ENCODE data around the gene RSU1.
A peak's percentile ranks its signal among the peaks of the same experiment; 100 is the strongest.

Gene RSU1

GRCh38 chr10:16822027-16822426 lies 4.8 kb upstream of the RSU1 start:
- DNase-seq (ENCODE audit: low spot score): no peak

GRCh38 chr10:16820421-16820820 lies 3.2 kb upstream of the RSU1 start:
- DNase-seq (ENCODE audit: low spot score): no peak

- DNase-seq (ENCODE audit: low spot score): no peak
These were observed 2.8 kb upstream of the RSU1 start for GRCh38 chr10:16820018-16820417.

GRCh38 chr10:16819436-16819835 lies 2.2 kb upstream of the RSU1 start:
- no peak for DNase-seq (ENCODE audit: low spot score)

- DNase-seq (ENCODE audit: low spot score): no peak
These were observed 1.8 kb upstream of the RSU1 start for GRCh38 chr10:16819026-16819425.

GRCh38 chr10:16816830-16817124 lies 447 bp downstream of the RSU1 start:
- DNase-seq (ENCODE audit: low spot score): no peak

GRCh38 chr10:16816171-16816570 lies 1.1 kb downstream of the RSU1 start:
- DNase-seq (ENCODE audit: low spot score): peak; percentile 24

GRCh38 chr10:16814012-16814411 lies 3.2 kb downstream of the RSU1 start:
- DNase-seq (ENCODE audit: low spot score): no peak

- no peak for DNase-seq (ENCODE audit: low spot score)
These were observed 4.5 kb downstream of the RSU1 start for GRCh38 chr10:16812676-16813075.

- no peak for DNase-seq (ENCODE audit: low spot score)
These were observed 5.5 kb downstream of the RSU1 start for GRCh38 chr10:16811765-16812164.

- DNase-seq (ENCODE audit: low spot score): no peak
These were observed 5.9 kb downstream of the RSU1 start for GRCh38 chr10:16811292-16811691.

GRCh38 chr10:16809074-16809718 lies 8.0 kb downstream of the RSU1 start:
- DNase-seq (ENCODE audit: low spot score): peak; percentile 59

- DNase-seq (ENCODE audit: low spot score): no peak
These were observed 13.1 kb downstream of the RSU1 start for GRCh38 chr10:16804123-16804522.

GRCh38 chr10:16803464-16803863 lies 13.8 kb downstream of the RSU1 start:
- no peak for DNase-seq (ENCODE audit: low spot score)

- DNase-seq (ENCODE audit: low spot score): no peak
These were observed 17.6 kb downstream of the RSU1 start for GRCh38 chr10:16799621-16800020.

GRCh38 chr10:16798571-16798970 lies 18.7 kb downstream of the RSU1 start:
- DNase-seq (ENCODE audit: low spot score): no peak

- no peak for DNase-seq (ENCODE audit: low spot score)
These were observed 21.7 kb downstream of the RSU1 start for GRCh38 chr10:16795410-16796073.

- DNase-seq (ENCODE audit: low spot score): no peak
These were observed 23.2 kb downstream of the RSU1 start for GRCh38 chr10:16794005-16794404.

GRCh38 chr10:16792675-16793074 lies 24.5 kb downstream of the RSU1 start:
- no peak for DNase-seq (ENCODE audit: low spot score)

GRCh38 chr10:16789765-16790164 lies 27.5 kb downstream of the RSU1 start:
- no peak for DNase-seq (ENCODE audit: low spot score)

- DNase-seq (ENCODE audit: low spot score): no peak
These were observed 28.0 kb downstream of the RSU1 start for GRCh38 chr10:16789261-16789660.

- no peak for DNase-seq (ENCODE audit: low spot score)
These were observed 28.4 kb downstream of the RSU1 start for GRCh38 chr10:16788778-16789177.

- no peak for DNase-seq (ENCODE audit: low spot score)
These were observed 29.1 kb downstream of the RSU1 start for GRCh38 chr10:16788125-16788524.

GRCh38 chr10:16787361-16787791 lies 29.8 kb downstream of the RSU1 start:
- DNase-seq (ENCODE audit: low spot score): no peak

Measured in HuH-7 (cell line).